Kidney capillary endothelial cell (primary cell): Measurements from ENCODE around the gene RALA.

ENCODE experiments used
- DNase-seq: peaks from one replicate; pipeline ENCODE4 v3.0.0-alpha.2; 2018; ENCODE audit warnings: low spot score

RALA gene

DNA sequence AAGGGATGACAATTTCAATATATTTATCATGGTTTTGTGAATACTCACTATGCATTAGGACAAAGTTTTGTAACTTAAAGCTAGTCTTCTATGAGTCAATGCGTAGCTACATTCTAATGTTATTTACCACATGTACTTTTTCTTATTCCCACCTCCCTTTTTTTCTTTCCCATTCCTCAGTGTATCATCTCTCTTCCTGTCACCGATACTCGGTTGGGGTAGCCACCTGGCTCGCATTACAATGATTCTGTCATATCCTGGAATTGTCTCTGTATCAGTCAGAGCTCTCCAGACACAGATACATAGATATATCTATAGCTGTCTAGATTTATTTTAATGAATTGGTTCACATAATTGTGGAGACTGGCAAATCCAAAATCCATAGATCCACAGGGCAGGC lies 9.8 kb upstream of the RALA start:
- peak; percentile 83 for DNase-seq

DNA sequence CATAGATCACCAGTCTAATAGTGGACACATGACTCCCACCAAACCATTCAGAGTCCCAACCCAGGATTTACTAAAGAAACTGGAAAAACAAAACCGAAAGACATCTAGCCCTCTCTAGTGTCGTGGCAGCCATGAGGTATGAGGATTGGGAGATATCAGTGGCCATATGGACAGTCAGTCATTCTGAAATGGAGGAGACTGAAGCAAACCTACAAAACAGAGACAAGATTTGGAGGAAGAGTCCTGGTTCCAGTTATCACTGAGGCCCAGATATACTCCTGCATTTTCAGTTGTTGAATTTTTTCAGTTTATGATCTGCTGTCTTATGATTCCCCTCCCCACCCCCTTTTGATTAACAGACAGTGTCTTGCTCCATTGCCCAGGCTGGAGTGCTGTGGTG lies 9.1 kb upstream of the RALA start:
- no peak for DNase-seq

DNA sequence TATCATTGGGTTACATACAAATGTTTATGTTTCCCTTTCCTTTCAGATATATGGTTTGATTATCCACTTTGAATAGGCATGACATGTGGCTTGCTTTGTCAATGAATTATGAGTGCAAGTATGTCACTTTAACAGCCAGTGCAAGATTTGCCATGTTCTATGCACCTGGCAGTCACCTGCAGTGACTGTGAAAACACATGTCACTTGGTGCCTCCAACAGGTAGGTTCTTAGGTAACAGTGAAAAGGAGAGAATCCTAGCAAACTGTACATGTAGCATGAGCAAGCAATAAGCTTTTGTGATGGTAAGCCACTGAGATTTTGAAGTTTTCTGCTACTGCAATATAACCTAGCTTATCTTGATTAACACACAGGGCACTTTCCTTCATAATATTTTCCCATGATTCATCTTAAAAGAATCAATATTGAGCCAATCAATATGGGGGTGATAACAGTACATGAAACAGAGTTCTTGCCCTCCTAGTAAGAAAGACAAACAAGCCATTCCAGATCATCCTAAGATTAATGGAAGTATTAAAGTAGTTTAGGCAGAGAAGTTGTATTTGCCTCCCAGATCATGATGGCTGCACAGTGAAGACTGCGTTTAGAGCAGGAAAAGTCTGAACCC lies 7.9 kb upstream of the RALA start:
- no peak for DNase-seq

- no peak for DNase-seq
Observed at GRCh38 chr7:39616138-39616537, 7.2 kb upstream of the RALA start.

- DNase-seq: no peak
Observed at GRCh38 chr7:39617005-39617404, 6.4 kb upstream of the RALA start.

DNA sequence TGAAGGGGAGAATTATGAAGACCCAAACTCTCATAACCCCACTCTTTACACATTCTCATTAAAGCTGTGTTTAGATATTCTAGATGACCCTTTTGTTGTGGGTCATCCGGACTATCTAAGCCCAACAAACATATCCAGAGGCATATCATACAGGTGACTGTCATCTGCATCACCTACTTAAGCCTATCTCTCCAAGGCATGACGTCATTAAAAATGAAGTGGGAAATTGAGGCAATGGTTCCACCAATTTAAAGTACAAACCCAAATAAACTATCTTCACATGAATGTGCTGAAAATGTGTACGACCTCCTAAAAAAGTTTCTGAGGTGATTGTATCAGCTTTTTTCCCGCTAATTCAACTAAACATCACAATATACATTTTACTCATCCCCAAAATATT lies 4.5 kb upstream of the RALA start:
- no peak for DNase-seq

DNA sequence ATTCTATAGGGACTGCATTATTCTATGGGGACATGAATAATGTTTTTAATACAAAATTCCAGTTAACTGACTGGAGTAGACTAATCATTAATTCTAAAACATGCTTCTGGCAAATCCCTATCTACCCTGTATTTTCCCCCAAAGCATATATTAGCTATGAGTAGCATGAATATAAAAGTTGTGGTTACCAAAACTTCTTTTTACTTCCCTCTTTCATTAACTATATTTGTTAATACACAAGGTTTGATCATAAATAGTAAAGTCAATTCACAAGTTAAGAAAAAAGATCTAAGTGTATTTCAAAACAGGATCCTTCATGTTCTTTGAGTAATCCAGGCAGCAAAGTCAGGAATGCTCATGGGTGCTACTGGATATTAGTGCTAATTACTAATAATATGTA lies 2.9 kb upstream of the RALA start:
- DNase-seq: no peak

GRCh38 chr7:39621261-39621660 lies 2.1 kb upstream of the RALA start:
- DNase-seq: no peak

GRCh38 chr7:39621784-39622411 lies 1.5 kb upstream of the RALA start:
- no peak for DNase-seq

DNA sequence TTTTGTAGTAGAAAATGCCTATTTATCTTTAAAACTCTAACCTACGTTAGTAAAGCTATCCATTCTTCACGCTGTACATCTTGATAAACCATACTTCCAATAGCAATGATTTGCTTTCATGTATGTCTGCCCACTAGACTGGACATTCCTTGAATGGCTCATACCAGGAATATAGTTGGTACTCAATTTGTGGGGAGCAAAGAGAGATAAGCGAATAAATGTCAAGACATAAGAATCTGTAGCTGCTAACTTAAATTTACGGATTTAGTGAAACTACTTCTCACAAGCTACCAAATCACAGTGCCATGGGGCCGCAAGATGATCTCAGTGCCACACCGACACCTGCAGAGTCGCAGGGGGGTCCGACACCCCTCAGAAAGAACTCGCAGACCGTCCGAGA lies 763 bp upstream of the RALA start:
- no peak for DNase-seq

GRCh38 chr7:39623732-39624441 lies 515 bp downstream of the RALA start:
- no peak for DNase-seq

- no peak for DNase-seq
Observed at GRCh38 chr7:39624442-39624807, 1.1 kb downstream of the RALA start.

GRCh38 chr7:39624935-39625694 lies 1.7 kb downstream of the RALA start:
- no peak for DNase-seq

DNA sequence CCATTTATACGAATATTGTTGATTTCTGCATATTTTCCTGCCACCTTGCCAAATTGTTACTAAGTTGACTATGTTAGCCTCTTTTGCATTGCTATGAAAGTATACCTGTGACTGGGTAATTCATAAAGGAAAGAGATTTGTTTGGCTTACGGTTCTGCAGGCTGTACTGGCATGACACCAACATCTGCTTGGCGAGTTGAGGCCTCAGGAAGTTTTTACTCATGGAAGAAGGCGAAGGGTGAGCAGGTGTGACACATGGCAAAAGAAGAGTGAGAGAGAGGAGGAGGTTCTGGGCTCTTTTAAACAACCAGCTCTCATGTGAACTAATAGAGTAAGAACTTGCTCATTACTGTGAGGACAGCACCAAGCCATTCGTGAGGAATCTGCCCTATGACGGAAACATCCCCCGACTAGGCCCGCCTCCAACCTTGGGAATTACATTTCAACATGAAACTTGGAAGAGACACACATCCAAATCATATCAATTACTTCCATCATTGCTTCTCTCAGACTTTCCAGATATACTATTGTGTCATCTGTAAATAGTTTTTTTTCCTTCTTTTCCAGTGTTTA lies 8.4 kb downstream of the RALA start:
- DNase-seq: no peak

- no peak for DNase-seq
Observed at GRCh38 chr7:39633563-39634477, 10.4 kb downstream of the RALA start.

GRCh38 chr7:39634478-39634805 lies 11.1 kb downstream of the RALA start:
- DNase-seq: no peak

DNA sequence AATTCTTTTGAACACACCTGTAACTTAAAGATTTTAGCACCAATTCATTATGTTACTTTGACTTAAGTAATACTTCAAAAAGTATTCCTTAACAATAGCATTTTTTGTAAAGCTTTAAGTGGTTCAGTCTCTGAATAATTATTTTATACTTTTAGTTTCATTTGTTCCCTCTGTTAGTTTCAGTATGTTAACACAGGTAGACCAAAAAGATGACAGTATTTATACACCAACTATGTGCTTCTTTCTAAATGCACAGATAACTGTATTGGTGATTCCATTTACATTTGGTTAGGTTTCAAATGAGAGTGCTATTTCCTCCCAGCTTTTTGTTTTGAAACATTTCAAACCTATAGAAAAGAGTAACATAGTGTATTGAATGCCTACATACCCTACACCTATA lies 14.0 kb downstream of the RALA start:
- no peak for DNase-seq

GRCh38 chr7:39637963-39638485 lies 14.7 kb downstream of the RALA start:
- DNase-seq: no peak

DNA sequence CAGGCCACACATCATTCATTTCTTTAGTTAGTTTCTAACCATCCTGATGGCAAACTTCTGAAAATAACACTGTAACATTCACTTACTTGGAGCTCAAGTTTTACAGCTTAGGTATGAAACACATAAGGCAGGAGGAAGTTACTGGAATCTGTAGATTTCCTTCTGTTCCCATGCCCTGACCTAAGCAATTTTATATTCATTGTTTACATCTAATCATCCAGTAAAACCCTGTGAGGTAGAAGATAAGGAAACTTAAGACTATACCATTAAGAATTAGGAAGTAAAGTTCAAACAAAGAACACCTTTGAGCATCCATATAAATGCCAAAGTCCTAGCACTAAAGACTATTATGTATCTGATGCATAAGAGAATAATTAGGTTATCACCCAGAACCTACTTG lies 19.5 kb downstream of the RALA start:
- DNase-seq: no peak

- DNase-seq: no peak
Observed at GRCh38 chr7:39644170-39644569, 20.8 kb downstream of the RALA start.
